Effector CD4-positive, alpha-beta T cell (primary cell): ENCODE data around the gene PPM1G.
"Not testable (repeated sequence)": the region's sequence is repeated elsewhere in the genome, so short reads cannot be mapped to it uniquely, and the experiment has no call there.

Experiments
- DNase-seq: peaks from one replicate; pipeline ENCODE4 v3.0.0-alpha.2; 2020
- total RNA-seq: gene quantifications from one replicate; lab custom pipeline; 2026; lab: John Stamatoyannopoulos, UW

PPM1G gene, protein sequence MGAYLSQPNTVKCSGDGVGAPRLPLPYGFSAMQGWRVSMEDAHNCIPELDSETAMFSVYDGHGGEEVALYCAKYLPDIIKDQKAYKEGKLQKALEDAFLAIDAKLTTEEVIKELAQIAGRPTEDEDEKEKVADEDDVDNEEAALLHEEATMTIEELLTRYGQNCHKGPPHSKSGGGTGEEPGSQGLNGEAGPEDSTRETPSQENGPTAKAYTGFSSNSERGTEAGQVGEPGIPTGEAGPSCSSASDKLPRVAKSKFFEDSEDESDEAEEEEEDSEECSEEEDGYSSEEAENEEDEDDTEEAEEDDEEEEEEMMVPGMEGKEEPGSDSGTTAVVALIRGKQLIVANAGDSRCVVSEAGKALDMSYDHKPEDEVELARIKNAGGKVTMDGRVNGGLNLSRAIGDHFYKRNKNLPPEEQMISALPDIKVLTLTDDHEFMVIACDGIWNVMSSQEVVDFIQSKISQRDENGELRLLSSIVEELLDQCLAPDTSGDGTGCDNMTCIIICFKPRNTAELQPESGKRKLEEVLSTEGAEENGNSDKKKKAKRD
- total RNA-seq, result 106 reads per million, percentile 84 among the genes with 10 or more reads in this experiment

DNA sequence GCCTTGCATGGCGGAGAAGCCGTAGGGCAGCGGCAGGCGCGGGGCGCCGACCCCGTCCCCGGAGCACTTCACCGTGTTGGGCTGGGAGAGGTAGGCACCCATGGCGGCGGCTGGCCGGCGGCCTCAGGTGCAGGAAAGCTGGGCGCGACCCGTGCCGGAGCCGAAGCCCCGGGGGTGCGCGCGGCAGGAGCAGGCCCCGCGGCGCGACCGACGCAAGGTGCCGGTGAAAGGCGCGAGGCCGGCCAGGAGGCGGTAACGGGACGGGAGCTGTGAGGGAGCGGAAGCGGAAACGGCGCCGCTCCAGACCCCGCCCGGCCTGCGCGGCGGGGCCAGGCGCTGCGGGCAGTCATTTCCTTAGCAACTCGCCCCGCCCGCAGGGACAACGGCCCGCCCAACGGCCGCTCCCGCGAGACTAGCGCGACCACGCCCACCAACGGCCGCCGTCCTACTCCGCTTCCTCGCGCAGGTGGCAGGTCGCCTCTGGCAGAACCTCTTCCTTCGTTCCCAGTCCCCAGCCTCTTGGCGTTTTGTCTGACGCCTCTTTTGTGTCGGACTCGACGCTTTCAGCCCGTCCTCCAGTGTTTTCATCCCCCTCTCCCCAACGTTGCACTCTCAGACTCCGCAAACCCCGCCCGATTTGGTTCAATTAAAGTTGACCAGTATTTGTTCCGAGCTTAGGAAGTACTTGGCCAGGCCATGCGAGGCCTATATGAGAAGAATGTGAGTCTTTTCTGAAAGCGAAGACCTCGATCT is at the start of gene PPM1G:
Gene PPM1G (minus strand): TSS at position 271 of the 753 bp plus-strand sequence. CDS start 169 bp downstream, at position 102.
- DNase-seq, result peak; percentile 95

DNA sequence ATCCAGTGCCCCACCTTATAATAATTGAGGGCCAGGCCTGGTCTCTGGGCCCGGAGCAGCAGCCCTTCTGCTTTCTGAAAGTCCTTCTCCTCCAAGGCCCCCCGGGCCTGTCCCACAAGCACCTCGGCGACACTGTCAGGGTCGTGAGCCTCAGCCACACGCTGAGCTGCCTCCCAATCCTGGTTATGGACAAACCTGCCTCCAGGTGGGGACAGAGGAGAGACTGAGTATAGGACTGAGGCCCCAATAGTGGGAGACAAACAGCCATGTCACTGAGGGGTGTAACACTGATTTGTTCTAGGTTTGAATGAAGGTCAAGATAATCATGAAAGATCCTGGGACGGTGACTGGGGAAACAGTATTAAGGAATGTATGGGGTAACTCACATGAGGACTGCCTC is 44.6 kb upstream of the PPM1G start:
- DNase-seq, result no peak

DNA sequence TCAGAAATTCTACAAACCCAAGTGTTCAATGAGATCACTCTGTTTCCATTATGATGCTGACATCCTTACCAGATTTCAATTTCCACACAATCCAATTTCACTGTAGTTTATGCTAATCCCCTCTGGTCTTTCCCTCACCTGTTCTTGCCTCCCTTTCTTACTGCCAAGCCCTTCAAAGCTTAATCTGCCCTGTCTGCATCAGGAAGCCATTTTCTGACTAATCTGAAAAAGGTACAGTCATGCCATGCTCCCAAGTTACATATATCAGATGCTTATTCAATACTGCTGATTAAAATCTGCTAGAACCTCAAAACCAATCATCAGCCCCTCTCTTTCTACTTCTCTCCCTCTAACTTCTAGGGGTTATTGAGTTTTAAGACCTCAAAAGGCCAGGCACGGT is 41.7 kb upstream of the PPM1G start:
- no peak for DNase-seq

DNA sequence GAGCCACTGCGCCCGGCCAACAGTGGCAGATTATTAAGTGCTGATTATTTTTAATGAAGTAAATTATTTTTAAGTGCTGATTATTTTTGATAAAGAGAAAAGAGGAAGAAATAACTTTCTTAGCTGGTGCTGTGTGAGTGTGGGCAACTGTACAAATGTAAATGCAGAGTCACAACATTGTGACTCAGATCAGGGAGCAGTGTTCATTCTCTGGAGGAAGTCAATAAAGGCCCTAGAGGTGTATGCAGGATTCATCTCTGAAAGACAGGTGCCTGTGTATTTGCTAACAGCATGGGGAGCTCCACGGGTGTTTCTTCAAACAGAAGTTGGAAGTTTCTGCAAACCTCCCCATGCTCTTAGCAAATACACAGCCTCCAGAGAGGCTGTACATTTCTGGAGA is 39.0 kb upstream of the PPM1G start:
- no peak for DNase-seq

DNA sequence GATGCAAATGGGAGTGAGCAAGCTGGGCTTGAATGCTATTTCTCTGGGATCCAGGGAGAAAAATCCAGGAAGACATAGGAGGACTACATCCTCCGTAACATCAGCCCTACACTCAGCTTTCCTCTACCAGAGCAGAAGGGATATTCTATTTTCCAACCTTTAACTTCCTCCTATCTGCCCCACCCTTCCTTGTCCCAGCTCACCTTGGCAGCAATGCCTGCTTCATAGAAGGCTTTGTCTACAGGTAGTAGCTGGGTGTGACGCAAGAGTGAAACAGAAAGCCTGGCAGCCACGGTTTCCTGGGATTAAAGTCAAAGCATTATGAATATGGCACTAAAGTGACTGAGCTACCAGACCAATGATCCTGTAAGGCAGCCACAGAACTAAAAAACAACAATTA is 36.7 kb upstream of the PPM1G start:
- no peak for DNase-seq

DNA sequence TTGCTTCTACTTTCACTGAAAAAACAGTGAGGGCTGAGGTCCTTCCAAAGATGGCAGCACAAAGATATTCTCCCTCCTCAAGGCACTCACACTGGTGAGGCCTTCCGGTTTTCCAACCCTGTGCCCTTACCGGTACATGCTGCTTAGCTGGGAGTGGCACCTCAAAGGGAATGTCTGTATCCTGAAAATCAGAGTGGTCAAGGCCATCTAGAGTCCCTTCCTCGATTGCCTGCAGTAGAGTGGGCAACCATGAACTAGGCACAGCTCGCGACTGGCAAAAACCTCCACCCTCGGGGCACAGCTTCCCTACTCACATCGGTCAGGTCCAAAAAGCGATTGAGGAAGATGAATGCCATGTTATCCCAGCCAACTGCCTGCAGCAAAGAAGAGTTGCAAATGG is 36.2 kb upstream of the PPM1G start:
- DNase-seq, result no peak

DNA sequence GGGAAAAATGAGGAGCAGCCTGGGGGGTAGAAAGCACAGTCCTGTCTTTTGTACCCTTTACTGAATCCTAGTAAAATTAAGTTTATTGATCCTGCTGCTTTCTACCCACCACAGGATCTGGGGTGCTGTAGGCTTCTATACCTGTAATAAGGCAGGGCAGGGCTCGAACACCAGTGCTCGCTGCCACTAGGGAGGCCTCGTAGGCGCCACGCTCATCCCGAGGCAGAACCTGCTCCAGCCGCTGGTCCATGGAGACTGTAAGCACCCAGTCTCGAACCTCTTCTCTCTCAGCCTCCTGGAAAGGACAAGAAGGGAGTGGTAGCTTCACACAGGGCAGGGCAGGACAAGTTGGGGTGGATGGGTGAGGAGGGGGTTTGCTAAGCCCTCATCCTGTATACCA is 35.8 kb upstream of the PPM1G start:
- DNase-seq, result no peak

DNA sequence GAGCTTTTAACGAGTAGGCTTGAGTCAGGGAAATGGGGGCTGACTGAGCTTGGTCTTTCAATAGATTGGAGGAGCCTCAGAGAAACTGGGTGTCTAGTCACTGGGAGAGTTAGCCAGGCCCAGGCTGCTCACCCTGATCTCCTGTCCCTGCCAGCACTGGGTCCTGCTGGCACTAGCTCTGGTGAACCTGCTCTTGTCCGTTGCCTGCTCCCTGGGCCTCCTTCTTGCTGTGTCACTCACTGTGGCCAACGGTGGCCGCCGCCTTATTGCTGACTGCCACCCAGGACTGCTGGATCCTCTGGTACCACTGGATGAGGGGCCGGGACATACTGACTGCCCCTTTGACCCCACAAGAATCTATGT is 33.5 kb upstream of the PPM1G start:
- no peak for DNase-seq

DNA sequence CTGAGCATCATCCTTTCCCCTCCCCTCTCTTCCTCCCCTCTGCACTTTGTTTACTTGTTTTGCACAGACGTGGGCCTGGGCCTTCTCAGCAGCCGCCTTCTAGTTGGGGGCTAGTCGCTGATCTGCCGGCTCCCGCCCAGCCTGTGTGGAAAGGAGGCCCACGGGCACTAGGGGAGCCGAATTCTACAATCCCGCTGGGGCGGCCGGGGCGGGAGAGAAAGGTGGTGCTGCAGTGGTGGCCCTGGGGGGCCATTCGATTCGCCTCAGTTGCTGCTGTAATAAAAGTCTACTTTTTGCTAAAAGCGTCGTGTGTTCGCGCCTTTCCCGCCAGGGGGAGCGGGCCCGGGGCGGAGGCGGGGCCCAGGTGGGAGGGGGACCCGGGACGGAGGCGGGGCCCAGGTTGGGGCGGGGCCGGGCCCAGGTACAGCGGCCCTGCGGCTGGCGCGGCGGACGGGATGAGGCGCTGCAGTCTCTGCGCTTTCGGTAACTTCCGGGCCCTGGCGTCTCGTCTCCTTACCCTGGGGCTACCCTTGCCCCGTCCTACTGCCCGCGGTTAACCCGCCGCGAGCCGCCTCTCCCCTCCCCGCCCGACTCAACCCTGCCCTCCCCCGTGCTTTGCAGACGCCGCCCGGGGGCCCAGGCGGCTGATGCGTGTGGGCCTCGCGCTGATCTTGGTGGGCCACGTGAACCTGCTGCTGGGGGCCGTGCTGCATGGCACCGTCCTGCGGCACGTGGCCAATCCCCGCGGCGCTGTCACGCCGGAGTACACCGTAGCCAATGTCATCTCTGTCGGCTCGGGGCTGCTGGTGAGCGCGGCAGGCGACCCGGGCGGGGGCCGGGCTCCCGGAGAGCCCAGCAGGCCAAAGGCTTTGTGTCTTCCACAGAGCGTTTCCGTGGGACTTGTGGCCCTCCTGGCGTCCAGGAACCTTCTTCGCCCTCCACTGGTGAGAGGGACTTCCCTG is 32.8 kb upstream of the PPM1G start, which contains the start of gene KRTCAP3:
Gene KRTCAP3 (plus strand): TSS at position 424 of the 962 bp plus-strand sequence. CDS start 32 bp downstream, at position 456.
- DNase-seq, result peak; percentile 31

DNA sequence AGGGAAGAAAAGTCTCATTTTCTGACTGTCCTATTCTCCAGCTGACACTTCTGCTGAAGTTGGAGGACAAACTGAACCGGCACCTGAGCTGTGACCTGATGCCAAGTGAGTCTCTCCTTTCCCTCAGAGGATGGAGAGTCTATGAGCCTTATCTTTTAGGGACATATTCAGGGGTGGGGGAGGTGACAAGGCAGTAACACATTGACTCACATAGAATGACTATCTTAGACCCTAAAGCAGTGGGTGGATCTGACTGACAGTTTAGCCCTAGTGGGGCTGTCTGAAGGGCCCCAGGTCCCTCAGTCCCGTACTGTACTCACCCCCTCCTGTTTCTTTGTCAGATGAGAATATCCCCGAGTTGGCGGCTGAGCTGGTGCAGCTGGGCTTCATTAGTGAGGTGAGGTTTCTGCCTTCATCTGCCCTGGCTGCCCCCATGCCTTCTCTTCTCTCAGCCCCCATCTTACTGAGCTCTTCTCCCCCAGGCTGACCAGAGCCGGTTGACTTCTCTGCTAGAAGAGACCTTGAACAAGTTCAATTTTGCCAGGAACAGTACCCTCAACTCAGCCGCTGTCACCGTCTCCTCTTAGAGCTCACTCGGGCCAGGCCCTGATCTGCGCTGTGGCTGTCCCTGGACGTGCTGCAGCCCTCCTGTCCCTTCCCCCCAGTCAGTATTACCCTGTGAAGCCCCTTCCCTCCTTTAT is 32.0 kb upstream of the PPM1G start:
- DNase-seq, result no peak

DNA sequence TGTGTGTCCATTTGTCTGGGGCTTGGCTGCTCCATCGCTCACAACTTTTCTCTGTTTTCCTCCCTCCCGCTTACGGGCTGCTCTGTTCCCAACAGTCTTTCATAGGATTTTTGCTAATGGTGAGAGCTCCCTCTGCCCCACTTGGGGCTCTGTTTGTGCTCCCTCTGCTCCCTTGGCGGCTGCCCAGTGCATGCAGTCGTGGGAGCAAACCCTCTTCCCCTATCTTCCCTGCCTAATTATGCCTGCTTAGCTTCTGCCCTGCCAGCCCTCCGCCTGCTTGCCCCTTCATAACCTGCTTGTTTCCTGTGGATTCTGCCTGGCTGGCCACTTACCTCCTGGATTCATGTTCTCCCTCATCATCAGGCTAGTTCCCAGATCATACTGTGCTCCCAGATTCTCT is 26.2 kb upstream of the PPM1G start:
- no peak for DNase-seq

DNA sequence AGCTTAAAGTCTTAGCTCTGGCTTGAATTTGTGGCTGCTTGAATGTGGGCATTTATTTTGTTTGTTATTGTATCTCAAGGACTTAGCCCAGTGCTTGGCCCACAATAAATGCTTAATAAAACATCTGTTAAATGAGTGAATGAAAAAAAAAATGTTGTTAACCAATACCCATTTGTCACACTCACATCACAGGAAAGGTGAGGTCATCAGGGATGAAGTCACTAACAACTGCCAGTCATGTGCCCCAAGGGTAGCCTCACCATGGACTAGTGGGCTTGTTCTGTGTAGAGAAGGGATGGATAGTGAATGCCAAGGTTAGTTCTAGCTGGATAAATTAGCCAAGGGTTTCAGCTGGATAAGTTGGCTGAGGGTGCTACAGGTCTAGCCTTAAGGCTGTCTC is 22.0 kb upstream of the PPM1G start:
- peak; percentile 10 for DNase-seq

DNA sequence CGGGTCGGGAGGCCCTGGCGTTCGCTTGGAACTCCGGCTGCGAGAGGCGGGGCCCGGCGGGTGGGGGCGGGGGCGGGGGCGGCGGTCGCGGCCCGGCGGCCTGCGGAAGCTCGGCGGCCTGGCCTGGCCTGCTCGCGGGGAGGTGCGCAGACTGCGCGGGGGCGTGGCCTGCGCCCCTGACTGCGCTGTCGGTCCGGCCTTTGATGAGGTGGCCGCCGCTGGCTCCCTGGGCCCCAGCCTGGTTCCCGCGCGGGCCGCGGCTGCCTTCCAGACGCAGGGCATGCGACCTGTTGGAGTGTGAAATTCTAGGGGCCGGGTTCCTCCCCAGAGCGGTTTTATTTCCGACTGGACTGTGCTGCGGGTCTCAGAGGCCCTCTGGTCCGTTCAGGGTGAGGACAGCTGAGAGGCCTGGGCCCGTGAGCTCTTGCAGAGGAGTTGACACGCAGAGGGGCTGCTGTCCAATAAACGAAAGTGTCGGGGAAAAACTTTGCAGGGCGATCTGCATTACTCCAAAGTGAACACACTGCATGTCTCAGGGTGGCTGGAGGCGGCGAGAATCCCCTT is 19.7 kb upstream of the PPM1G start:
- DNase-seq, result peak; percentile 58

DNA sequence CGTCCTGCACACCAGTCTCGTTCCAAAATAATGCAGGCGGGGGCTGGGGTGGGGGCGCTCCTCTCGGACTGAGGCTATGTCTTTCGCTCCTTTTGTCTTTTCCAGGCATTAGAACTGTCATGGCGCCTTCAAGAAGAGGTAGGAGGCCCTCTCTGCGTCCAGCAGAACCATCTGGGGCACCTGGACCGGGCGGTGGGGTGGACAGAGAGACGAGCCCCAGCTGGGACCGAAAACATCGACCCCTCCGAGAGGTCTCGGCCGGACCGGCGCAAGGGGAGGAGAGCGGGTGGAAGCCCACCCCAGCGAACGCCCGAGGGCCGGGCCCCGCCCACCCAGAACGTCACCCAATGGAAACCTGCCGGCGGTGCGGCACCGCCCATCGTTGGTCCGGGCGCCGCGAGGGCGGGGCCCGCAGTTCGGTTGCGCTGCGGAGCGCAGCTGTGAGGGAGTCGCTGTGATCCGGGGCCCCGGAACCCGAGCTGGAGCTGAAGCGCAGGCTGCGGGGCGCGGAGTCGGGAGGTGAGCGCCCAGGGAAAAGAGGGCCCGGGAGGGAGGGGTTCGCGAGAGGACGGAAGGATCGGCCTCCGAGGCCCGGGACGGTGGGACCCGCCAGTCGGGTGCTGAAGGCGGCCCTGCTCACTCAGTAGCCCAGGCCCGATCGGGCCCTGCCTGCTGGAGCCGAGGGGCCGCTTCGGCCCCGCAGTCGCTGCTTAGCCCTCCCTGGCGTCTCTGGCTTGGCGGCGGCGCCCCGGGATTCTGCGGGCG is 19.0 kb upstream of the PPM1G start, which contains the start of gene NRBP1:
Gene NRBP1 (plus strand): TSS at position 419 of the 765 bp plus-strand sequence. CDS start 4,643 bp downstream, outside the sequence.
- peak; percentile 88 for DNase-seq

DNA sequence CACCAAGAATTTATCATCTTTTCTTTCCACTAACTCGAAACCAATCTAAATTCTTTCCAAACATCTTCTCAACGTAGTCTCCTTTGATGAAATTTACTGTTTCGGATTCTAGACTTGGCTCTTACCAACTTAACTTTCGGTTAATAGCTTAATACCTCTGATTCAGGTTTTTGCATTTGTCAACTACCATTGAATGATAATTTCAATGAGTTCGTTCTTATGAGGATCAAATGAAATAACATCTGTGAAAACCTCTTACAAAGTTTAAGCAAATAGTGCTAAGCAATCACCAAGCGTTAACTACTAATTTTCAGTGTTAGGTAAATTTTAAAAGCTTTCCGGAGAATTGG is 18.4 kb upstream of the PPM1G start:
- DNase-seq, result no peak

DNA sequence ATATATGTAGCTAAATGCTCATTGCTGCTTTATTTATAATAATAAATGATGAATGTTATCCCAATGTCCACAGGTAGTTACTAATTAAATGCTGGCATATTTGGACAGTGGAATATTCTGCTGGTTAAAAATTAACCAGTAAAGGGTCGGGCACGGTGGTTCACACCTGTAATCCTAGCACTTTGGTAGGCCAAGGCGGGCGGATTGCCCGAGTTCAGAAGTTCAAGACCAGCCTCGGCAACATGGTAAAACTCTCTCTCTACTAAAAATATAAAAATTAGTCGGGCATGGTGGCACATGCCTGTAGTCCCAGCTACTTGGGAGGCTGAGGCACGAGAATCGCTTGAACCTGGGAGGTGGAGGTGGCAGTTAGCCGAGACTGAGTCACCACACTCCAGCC is 15.6 kb upstream of the PPM1G start:
- not testable (repeated sequence) for DNase-seq

DNA sequence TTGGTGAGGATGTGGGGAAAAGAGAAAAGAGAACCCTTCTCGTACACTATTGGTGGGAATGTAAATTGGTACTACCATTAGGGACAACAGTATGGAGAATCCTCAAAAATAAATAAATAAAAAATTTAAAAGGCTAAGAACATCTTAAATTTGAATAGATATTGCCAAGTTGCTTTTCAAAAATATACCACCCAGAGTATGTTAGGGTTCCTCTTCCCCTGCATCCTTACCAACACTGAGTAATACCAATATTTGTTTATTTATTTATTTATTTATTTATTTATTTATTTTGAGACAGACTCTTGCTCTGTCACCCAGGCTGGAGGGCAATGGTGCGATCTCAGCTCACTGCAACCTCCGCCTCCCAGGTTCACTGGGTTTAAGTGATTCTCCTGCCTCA is 13.6 kb upstream of the PPM1G start:
- DNase-seq, result no peak

DNA sequence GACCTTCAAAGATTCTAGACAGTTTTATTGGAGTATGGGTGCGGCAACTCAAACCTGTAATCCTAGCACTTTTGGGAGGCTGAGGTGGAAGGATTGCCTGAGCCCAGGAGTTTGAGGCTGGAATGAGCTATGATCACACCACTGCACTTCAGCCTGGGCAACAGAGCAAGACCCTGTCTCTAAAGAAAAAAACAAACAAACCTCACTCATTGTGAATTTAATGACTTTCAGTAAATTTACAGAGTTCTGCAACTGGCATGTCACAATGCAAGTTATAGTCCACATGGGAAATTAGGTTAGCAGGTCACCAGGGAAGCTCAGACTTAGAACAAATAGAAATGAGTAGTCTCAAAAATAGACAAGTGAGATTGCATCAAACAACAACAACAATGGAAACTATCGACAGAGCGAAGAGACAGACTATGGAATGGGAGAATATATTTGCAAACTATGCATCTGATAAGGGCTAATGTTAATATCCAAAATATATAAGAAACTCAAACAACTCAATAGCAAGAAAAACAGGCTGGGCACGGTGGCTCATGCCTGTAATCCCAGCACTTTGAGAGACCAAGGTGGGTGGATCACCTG is 12.4 kb upstream of the PPM1G start:
- no peak for DNase-seq

DNA sequence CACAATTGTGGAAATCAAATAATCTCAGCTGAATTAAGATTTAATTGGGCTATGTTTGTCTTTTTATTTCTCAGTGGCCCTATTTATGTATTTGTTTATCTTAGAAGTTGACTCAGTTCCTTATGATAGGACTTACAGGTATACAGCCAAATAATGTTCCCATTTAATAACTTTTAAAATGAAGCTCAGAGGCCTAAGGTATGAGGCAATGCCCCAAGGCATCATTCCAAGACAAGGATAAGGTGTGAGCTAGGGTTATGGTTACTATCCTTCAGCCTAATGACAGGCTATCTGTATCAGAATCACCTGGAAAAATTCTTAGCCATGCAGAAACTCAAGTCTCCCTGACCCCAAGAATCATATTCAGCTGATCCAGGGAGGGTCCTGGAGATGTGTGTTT is 11.6 kb upstream of the PPM1G start:
- DNase-seq, result no peak

DNA sequence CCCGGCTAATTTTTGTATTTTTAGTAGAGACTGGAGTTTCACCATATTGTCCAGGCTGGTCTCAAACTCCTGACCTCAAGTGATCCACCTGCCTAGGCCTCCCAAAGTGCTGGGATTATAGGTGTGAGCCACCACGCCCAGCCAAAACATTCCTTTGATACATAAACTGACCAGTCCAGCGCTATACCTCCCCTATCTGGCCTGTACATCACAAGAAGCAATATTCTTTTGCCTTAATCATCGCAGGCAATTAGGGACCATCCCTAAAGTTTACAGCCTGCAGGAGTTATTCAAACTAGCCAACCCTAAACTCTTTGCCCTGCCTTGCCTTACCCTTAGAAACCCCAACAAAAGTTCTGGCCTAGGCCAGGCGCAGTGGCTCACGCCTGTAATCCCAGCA is 6.8 kb upstream of the PPM1G start:
- no peak for DNase-seq
